Measurements from ENCODE around the gene MESD.
A peak's percentile ranks its signal among the peaks of the same experiment; 100 is the strongest.

GRCh38 chr15:80970018-80970657 is 19.5 kb downstream of the MESD start:
- TF ChIP-seq POLR2AphosphoS5 (IDR thresholded peaks at IDR 0.05; ENCODE audit: low read depth, low read length) (no peak), CTCF (IDR thresholded peaks at IDR 0.05) (peak; percentile 92), SIN3A (IDR thresholded peaks at IDR 0.05; ENCODE audit: borderline replicate concordance, insufficient read depth, low read depth, low read length) (no peak), TCF7L2 (IDR thresholded peaks at IDR 0.05; ENCODE audit: low read depth, low read length) (no peak)
